Esophagus squamous epithelium (tissue), 5 donors: ENCODE data around the gene RERE. TPM values are rescaled to one million over a fixed set of nuclear protein-coding genes. Genes with fewer than 3 reads are reported as not detected.
A peak's percentile ranks its signal among the peaks of the same experiment; 100 is the strongest.

Experiments
- DNase-seq: peaks from one replicate; lab custom pipeline; 2025; lab: John Stamatoyannopoulos, UW
- H3K27ac ChIP-seq, 4 donors: fragments of 200-600 bp; sonication (generic); one replicate each; pipeline ENCODE4 v1.5.1; 2016 to 2019; ENCODE audit warnings: mild to moderate bottlenecking in 1 of 4
- H3K27me3 ChIP-seq, 4 donors: fragments of 200-600 bp; sonication (generic); 1 replicate in 3 of 4; 2 replicates in 1 of 4; pipeline versions ENCODE4 v1.5.1 to v1.6.0; 2017 to 2021; ENCODE audit warnings: antibody characterized with exemption in 1 of 4
- H3K36me3 ChIP-seq, 3 donors: fragments of 200-600 bp; sonication (generic); one replicate each; pipeline ENCODE4 v1.5.1; 2016 to 2019
- H3K4me1 ChIP-seq, 3 donors: fragments of 200-600 bp; sonication (generic); one replicate each; pipeline ENCODE4 v1.5.1; 2017 to 2019
- H3K4me3 ChIP-seq, 4 donors: fragments of 200-600 bp; sonication (generic); 1 replicate in 3 of 4; 2 replicates in 1 of 4; pipeline ENCODE4 v1.5.1; 2016 to 2019; ENCODE audit warnings: mild to moderate bottlenecking in 2 of 4, moderate library complexity in 1 of 4
- H3K9me3 ChIP-seq, 3 donors: fragments of 200-600 bp; sonication (generic); one replicate each; pipeline ENCODE4 v1.5.1; 2016 to 2019
- CTCF ChIP-seq, 6 experiments: fragments of 450-650 bp in 4 of 6; fragments of 200-600 bp in 2 of 6; sonication (generic) in 2 of 6; IDR thresholded peaks; one replicate each; pipeline ENCODE4 v1.5.1; 2016 to 2019; ENCODE audit warnings: antibody characterized with exemption in 6 of 6, mild to moderate bottlenecking in 4 of 6, moderate library complexity in 4 of 6
- POLR2A ChIP-seq, 4 donors: fragments of 450-650 bp; IDR thresholded peaks; one replicate each; pipeline ENCODE4 v1.6.1; 2017; ENCODE audit warnings: antibody characterized with exemption in 4 of 4, mild to moderate bottlenecking in 4 of 4, moderate library complexity in 3 of 4
- WGBS, 2 donors: methylation state at CpG; one replicate each; pipeline ENCODE4 v1.1.5; 2018; 5-methylcytosine and 5-hydroxymethylcytosine counted together
- intact Hi-C: fragments of 100-400 bp; cut with DNase I; formaldehyde crosslinking; loops from one replicate; pipeline ENCODE4 v1.15.0; 2022
- total RNA-seq, 4 donors: library from RNA; depleted of rRNA; stranded (reverse); fragments of >200 nt; gene quantifications; one replicate each; pipeline ENCODE4 v1.1.0, GENCODE V29; 2016
- donor health status: DM: yes; HTN: yes; CAD: no.

Gene RERE
- total RNA-seq, 4 donors from 2014 or later, result 27.5 to 56.6 (median 32.1) TPM

- intact Hi-C loops, result no loop called here
- Histone ChIP-seq H3K4me1 (peaks cover 39 to 100% (median 69%) of the 10 kb centered on the region in 3 donors), H3K27me3 (no peaks in the 10 kb centered on the region), H3K36me3 (peaks cover 0 to 47% (median 0%) of the 10 kb centered on the region in 3 donors), H3K9me3 (no peaks in the 10 kb centered on the region), H3K4me3 (peak overlapping the region in 1 of 4 donors; percentile 5), H3K27ac (peak overlapping the region; percentile 41 to 84 (median 74))
- 46 to 50% methylated on average over 7 of the region's 7 CpGs for WGBS, 2 donors
- TF ChIP-seq CTCF (IDR thresholded peaks at IDR 0.05) (no peak), POLR2A (IDR thresholded peaks at IDR 0.05) (no peak)
- DNase-seq, result no peak
Measured at GRCh38 chr1:8411803-8412182, 405.6 kb downstream of the RERE start.

GRCh38 chr1:8410791-8411190 is 406.6 kb downstream of the RERE start:
- peak overlapping the region in 3 of 4 donors; percentile 66 to 84 (median 73) for H3K27ac ChIP-seq
- 92 to 95% methylated on average over 3 of the region's 3 CpGs for WGBS, 2 donors
- no peak overlapping the region for H3K4me3 ChIP-seq
- H3K9me3 ChIP-seq, result no peaks in the 10 kb centered on the region
- no peaks in the 10 kb centered on the region for H3K27me3 ChIP-seq
- intact Hi-C loops, result no loop called here
- peaks cover 39 to 97% (median 71%) of the 10 kb centered on the region in 3 donors for H3K4me1 ChIP-seq
- H3K36me3 ChIP-seq, result peaks cover 0 to 48% (median 0%) of the 10 kb centered on the region in 3 donors
- TF ChIP-seq POLR2A (IDR thresholded peaks at IDR 0.05) (no peak), CTCF (IDR thresholded peaks at IDR 0.05) (no peak)
- DNase-seq, result no peak

- peak overlapping the region in 1 of 4 donors; percentile 10 for H3K4me3 ChIP-seq
- 71 to 78% methylated on average over 3 of the region's 3 CpGs for WGBS, 2 donors
- H3K27me3 ChIP-seq, result no peaks in the 10 kb centered on the region
- intact Hi-C loops, result no loop called here
- H3K36me3 ChIP-seq, result peaks cover 0 to 50% (median 6%) of the 10 kb centered on the region in 3 donors
- H3K4me1 ChIP-seq, result peaks cover 39 to 93% (median 69%) of the 10 kb centered on the region in 3 donors
- TF ChIP-seq CTCF (IDR thresholded peaks at IDR 0.05), result no peak
- TF ChIP-seq POLR2A (IDR thresholded peaks at IDR 0.05), result no peak
- peak overlapping the region; percentile 62 to 84 (median 80) for H3K27ac ChIP-seq
- no peak for DNase-seq
- H3K9me3 ChIP-seq, result no peaks in the 10 kb centered on the region
Measured at GRCh38 chr1:8409606-8410005, 407.8 kb downstream of the RERE start.

- Histone ChIP-seq H3K36me3 (peaks cover 0 to 50% (median 10%) of the 10 kb centered on the region in 3 donors), H3K27me3 (no peaks in the 10 kb centered on the region), H3K4me3 (peak overlapping the region in 2 of 4 donors; percentile 3 to 10), H3K9me3 (no peaks in the 10 kb centered on the region), H3K27ac (peak overlapping the region; percentile 62 to 84 (median 80)), H3K4me1 (peaks cover 39 to 92% (median 68%) of the 10 kb centered on the region in 3 donors)
- TF ChIP-seq CTCF (IDR thresholded peaks at IDR 0.05) (peak; percentile 8 to 60 (median 36)), POLR2A (IDR thresholded peaks at IDR 0.05) (no peak)
- intact Hi-C loops, result no loop called here
- DNase-seq, result no peak
- WGBS, 2 donors, result 2 to 5% methylated on average over 6 of the region's 6 CpGs
Measured at GRCh38 chr1:8409106-8409505, 408.3 kb downstream of the RERE start.

GRCh38 chr1:8408151-8408839 is 409.1 kb downstream of the RERE start:
- Histone ChIP-seq H3K36me3 (peaks cover 0 to 48% (median 10%) of the 10 kb centered on the region in 3 donors), H3K4me1 (peaks cover 39 to 84% (median 65%) of the 10 kb centered on the region in 3 donors), H3K27me3 (no peaks in the 10 kb centered on the region), H3K4me3 (peak overlapping the region in 1 of 4 donors; percentile 10), H3K27ac (peak overlapping the region; percentile 62 to 84 (median 80)), H3K9me3 (no peaks in the 10 kb centered on the region)
- TF ChIP-seq CTCF (IDR thresholded peaks at IDR 0.05) (no peak), POLR2A (IDR thresholded peaks at IDR 0.05) (no peak)
- intact Hi-C loops, result no loop called here
- no peak for DNase-seq
- WGBS, 2 donors, result 14 to 17% methylated on average over 9 of the region's 9 CpGs
